HL-60 (cell line): ENCODE results near the gene SEPTIN12.

Experiments used
- DNase-seq, 2 experiments: peaks; one replicate each; pipeline ENCODE4 v3.0.0-alpha.2; 2010 to 2020; ENCODE audit warnings: low read depth in 1 of 2, low spot score in 1 of 2
- H3K27ac ChIP-seq: fragments of 250-450 bp; sonication (Bioruptor Pico); replicated peaks from 2 replicates; pipeline ENCODE4 v1.5.1; 2020; ENCODE audit warnings: mild to moderate bottlenecking, moderate library complexity
- H3K27me3 ChIP-seq: fragments of 250-450 bp; sonication (Bioruptor Pico); 2 replicates; pipeline ENCODE4 v1.5.1; 2021; ENCODE audit warnings: mild to moderate bottlenecking, moderate library complexity; ENCODE audit not compliant: insufficient read depth, poor library complexity, severe bottlenecking
- H3K4me3 ChIP-seq: replicated peaks from 2 replicates; pipeline ENCODE4 v1.5.1; 2011; ENCODE audit warnings: mild to moderate bottlenecking, control low read depth, low read length; ENCODE audit not compliant: insufficient read depth
- CTCF ChIP-seq: IDR thresholded peaks from one replicate; pipeline ENCODE4 v1.5.1; 2011; ENCODE audit warnings: low read length, control low read depth, inconsistent platforms; ENCODE audit not compliant: insufficient read depth
- GABPA ChIP-seq: IDR thresholded peaks from 2 replicates; pipeline ENCODE4 v1.6.1; 2012; ENCODE audit warnings: low read depth
- POLR2AphosphoS5 ChIP-seq: IDR thresholded peaks from 2 replicates; pipeline ENCODE4 v1.6.1; 2012; ENCODE audit warnings: low read depth
- REST ChIP-seq: IDR thresholded peaks from 2 replicates; pipeline ENCODE4 v1.6.1; 2012; ENCODE audit warnings: low read depth; ENCODE audit not compliant: insufficient replicate concordance
- SPI1 ChIP-seq: IDR thresholded peaks from 2 replicates; pipeline ENCODE4 v1.6.1; 2012; ENCODE audit warnings: low read depth, mild to moderate bottlenecking, borderline replicate concordance

SEPTIN12 gene

GRCh38 chr16:4803898-4804762, 16.0 kb upstream of the SEPTIN12 start:
- no peak overlapping the region for H3K4me3 ChIP-seq
- no peaks in the 10 kb centered on the region for H3K27me3 ChIP-seq
- no peak for TF ChIP-seq GABPA
- 0 out of 2 replicates have a peak, but pooled peaks have one; percentile 4 for TF ChIP-seq POLR2AphosphoS5
- peak overlapping the region; percentile 85 for H3K27ac ChIP-seq
- no peak for DNase-seq

GRCh38 chr16:4803401-4803844, 15.3 kb upstream of the SEPTIN12 start:
- TF ChIP-seq GABPA (no peak), SPI1 (no peak), POLR2AphosphoS5 (0 out of 2 replicates have a peak, but pooled peaks have one; percentile 6), REST (no peak)
- DNase-seq: peak; percentile 42 to 52
- Histone ChIP-seq H3K27ac (peak overlapping the region; percentile 85), H3K4me3 (peak overlapping the region; percentile 71), H3K27me3 (no peaks in the 10 kb centered on the region)

GRCh38 chr16:4802659-4803287, 14.6 kb upstream of the SEPTIN12 start:
- DNase-seq: peak; percentile 80 to 94
- peak overlapping the region; percentile 71 for H3K4me3 ChIP-seq
- no peak for TF ChIP-seq REST
- peak; percentile 55; the same call in 1 of the 2 replicates for TF ChIP-seq POLR2AphosphoS5
- no peak for TF ChIP-seq SPI1
- H3K27me3 ChIP-seq: no peaks in the 10 kb centered on the region
- peak overlapping the region; percentile 85 for H3K27ac ChIP-seq

- peak; percentile 61 to 82 for DNase-seq
- H3K27ac ChIP-seq: peak within 1 kb of the TSS; percentile 85
- TF ChIP-seq POLR2AphosphoS5 (no peak), GABPA (no peak), REST (no peak), CTCF (no peak), SPI1 (no peak)
Measured at GRCh38 chr16:4801962-4802658, 14.0 kb upstream of the SEPTIN12 start, which contains the start of gene ROGDI. Gene ROGDI, minus strand, starts transcription at chr16:4802633. Its CDS starts 62 bp downstream, at chr16:4802571.

More at GRCh38 chr16:4801962-4802658, 14.0 kb upstream of the SEPTIN12 start, which contains the start of gene ROGDI:
- Histone ChIP-seq H3K4me3 (peak within 1 kb of the TSS; percentile 71), H3K27me3 (no peaks in the 10 kb centered on the region)
